ENCODE data around the gene RLF. TPM values are rescaled to one million over a fixed set of nuclear protein-coding genes. Genes with fewer than 3 reads are reported as not detected.

The RLF gene
- total and polyA plus RNA-seq, 2 of the 8 experiments (the other 6 are each of a cell fraction or from before 2014, with no cell fraction given): 4.2 to 18.0 TPM

DNA sequence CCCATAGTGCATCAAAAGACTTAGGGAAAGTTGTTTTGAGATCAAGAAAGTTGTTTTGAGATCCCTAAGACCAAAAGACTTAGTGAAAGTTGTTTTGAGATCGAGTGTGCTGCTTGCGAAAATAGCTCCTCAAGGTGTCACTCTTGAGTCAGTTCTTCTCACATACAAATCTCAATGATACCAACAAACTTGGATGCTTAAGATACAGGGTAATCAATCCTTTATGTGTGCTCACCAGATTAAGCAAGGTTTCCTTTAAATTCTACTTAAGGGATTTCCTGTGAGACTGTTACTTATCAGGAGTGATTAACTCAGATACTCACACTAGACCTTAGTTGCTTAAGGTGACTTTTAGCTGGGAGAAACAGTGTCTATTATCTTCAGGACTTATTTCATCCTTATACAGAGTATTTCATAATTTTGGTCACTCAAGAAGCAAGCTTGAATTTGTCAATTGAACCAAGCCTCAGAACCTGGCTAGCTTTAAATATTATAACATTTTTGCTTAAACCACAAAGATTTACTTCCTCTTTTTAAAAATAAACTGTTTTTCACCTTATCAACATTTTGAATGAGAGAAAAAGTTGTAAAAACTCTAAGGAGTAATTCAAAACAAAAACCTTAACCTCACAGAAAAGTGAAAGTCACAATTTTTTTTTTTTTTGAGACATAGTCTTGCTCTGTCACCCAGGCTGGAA, 8.0 kb upstream of the RLF start:
- no peak overlapping the region for H4K91ac ChIP-seq (replicated peaks; ENCODE audit: insufficient read length, low read length)
- H2BK120ac ChIP-seq (replicated peaks; ENCODE audit: low read depth, low read length): no peak overlapping the region
- ChIA-PET CTCF (ENCODE audit: partially characterized antibody) (interaction anchor here (0.6 to 10.8 kb wide), 45 partner anchors 9 to 539 kb away, joined by 3 to 108 read pairs (median 4); partner anchors contain the start of genes COL9A2, NFYC and RLF), POLR2A (ENCODE audit: partially characterized antibody) (interaction anchor here (0.8 to 1.2 kb wide), 2 partner anchors 87 to 538 kb away, joined by 3 read pairs; partner anchors contain the start of gene NFYC)
- no peak overlapping the region for H3K27ac ChIP-seq (ENCODE audit: low read depth, low read length)
- H2BK15ac ChIP-seq (ENCODE audit: low read length): no peak overlapping the region
- FAIRE-seq: peak; percentile 24
- no peak overlapping the region for H4K5ac ChIP-seq (ENCODE audit: insufficient read length, low read depth, low read length)
- no peaks in the 10 kb centered on the region for H3K9me3 ChIP-seq (ENCODE audit: insufficient read depth in 2 of 2, low read depth in 1 of 2, low read length in 1 of 2)
- H3K4ac ChIP-seq (replicated peaks; ENCODE audit: insufficient read length, low read depth, low read length): no peak overlapping the region
- no peak overlapping the region for H3K56ac ChIP-seq (replicated peaks; ENCODE audit: insufficient read length, low read depth, low read length)
- peak overlapping the region; percentile 70 for H2AFZ ChIP-seq (ENCODE audit: low read length)
- TF ChIP-seq HDAC6 (IDR thresholded peaks at IDR 0.05; ENCODE audit: low read depth, low read length) (no peak), BCL11A (IDR thresholded peaks at IDR 0.05; ENCODE audit: low read depth in 2 of 2, low read length in 2 of 2) (no peak), RAD21 (IDR thresholded peaks at IDR 0.05 in 1 of 2, conservative IDR thresholded peaks at IDR 0.05 in 1 of 2; ENCODE audit: low read depth in 2 of 2, low read length in 2 of 2) (peak; percentile 68 to 73), KDM5A (IDR thresholded peaks at IDR 0.05; ENCODE audit: low read length) (no peak), SP4 (IDR thresholded peaks at IDR 0.05; ENCODE audit: low read length) (no peak)
- TF ChIP-seq, protein P1, sequence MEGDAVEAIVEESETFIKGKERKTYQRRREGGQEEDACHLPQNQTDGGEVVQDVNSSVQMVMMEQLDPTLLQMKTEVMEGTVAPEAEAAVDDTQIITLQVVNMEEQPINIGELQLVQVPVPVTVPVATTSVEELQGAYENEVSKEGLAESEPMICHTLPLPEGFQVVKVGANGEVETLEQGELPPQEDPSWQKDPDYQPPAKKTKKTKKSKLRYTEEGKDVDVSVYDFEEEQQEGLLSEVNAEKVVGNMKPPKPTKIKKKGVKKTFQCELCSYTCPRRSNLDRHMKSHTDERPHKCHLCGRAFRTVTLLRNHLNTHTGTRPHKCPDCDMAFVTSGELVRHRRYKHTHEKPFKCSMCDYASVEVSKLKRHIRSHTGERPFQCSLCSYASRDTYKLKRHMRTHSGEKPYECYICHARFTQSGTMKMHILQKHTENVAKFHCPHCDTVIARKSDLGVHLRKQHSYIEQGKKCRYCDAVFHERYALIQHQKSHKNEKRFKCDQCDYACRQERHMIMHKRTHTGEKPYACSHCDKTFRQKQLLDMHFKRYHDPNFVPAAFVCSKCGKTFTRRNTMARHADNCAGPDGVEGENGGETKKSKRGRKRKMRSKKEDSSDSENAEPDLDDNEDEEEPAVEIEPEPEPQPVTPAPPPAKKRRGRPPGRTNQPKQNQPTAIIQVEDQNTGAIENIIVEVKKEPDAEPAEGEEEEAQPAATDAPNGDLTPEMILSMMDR (IDR thresholded peaks at IDR 0.05; ENCODE audit: control extremely low read depth in 1 of 3, insufficient read depth in 1 of 3, low read depth in 1 of 3, low read length in 3 of 3): peak in 2 of 3 experiments; percentile 59 to 78; a peak in 3 of 4 replicates
- TF ChIP-seq, protein P2, sequence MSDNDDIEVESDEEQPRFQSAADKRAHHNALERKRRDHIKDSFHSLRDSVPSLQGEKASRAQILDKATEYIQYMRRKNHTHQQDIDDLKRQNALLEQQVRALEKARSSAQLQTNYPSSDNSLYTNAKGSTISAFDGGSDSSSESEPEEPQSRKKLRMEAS (IDR thresholded peaks at IDR 0.05): no peak
- no peak overlapping the region for H3K23ac ChIP-seq (ENCODE audit: insufficient read length)
- no peaks in the 10 kb centered on the region for H3K79me2 ChIP-seq (ENCODE audit: control insufficient read depth in 1 of 2, insufficient read depth in 2 of 2, low read length in 2 of 2)
- no peaks in the 10 kb centered on the region for H3K79me1 ChIP-seq (ENCODE audit: low read depth, low read length)
- H2BK20ac ChIP-seq (ENCODE audit: low read length): no peak overlapping the region
- no peak overlapping the region for H3K18ac ChIP-seq (ENCODE audit: extremely low read depth, low read length)
- no peak overlapping the region for H3K4me3 ChIP-seq (ENCODE audit: extremely low read depth in 1 of 4, insufficient read depth in 2 of 4, low read depth in 3 of 4, low read length in 4 of 4)
- H3K14ac ChIP-seq (ENCODE audit: insufficient read length): no peak overlapping the region
- no peaks in the 10 kb centered on the region for H3K23me2 ChIP-seq (ENCODE audit: low read depth, low read length)
- H3K36me3 ChIP-seq (ENCODE audit: control insufficient read depth in 2 of 4, insufficient read depth in 4 of 4, low read length in 3 of 4): no peaks in the 10 kb centered on the region
- no peak overlapping the region for H2AK5ac ChIP-seq (ENCODE audit: low read depth, low read length)
- no peaks in the 10 kb centered on the region for H4K20me1 ChIP-seq (replicated peaks in 1 of 2; ENCODE audit: control insufficient read depth in 1 of 2, insufficient read depth in 2 of 2, low read length in 2 of 2)
- no peak overlapping the region for H3K9ac ChIP-seq (replicated peaks in 1 of 4; ENCODE audit: extremely low read depth in 1 of 4, low read depth in 3 of 4, low read length in 3 of 4)
- H3K27me3 ChIP-seq (replicated peaks in 1 of 4; ENCODE audit: control insufficient read depth in 3 of 4, extremely low read depth in 1 of 4, insufficient read depth in 3 of 4, low read length in 3 of 4): no peaks in the 10 kb centered on the region
- no peak overlapping the region for H3K4me2 ChIP-seq (ENCODE audit: insufficient read depth in 1 of 2, low read depth in 2 of 2, low read length in 2 of 2)
- no peak overlapping the region for H4K8ac ChIP-seq (ENCODE audit: extremely low read depth, insufficient read depth, low read length)
- H2BK12ac ChIP-seq (ENCODE audit: low read depth, low read length): no peak overlapping the region
- H3K4me1 ChIP-seq (replicated peaks in 1 of 4; ENCODE audit: control insufficient read depth in 3 of 4, insufficient read depth in 4 of 4, low read length in 3 of 4): no peaks in the 10 kb centered on the region
- no peak overlapping the region for H2BK5ac ChIP-seq (ENCODE audit: low read depth, low read length)
- DNase-seq (ENCODE audit: low read depth in 1 of 2, low spot score in 2 of 2): no peak
- WGBS, 2 experiments (ENCODE audit: extremely low coverage in 1 of 2, insufficient coverage in 1 of 2, insufficient read length in 1 of 2, insufficient replicate concordance in 2 of 2, low coverage in 1 of 2, low lambda C conversion rate in 2 of 2, missing lambda C conversion rate in 1 of 2): 9% methylated on average over 2 of the region's 2 CpGs; no CpG with 5 or more reads in 1 of the 2 experiments
